K562 (cell line): ENCODE data around the gene ZNF574. TPM values are rescaled to one million over a fixed set of nuclear protein-coding genes. Genes with fewer than 3 reads are reported as not detected.

Experiments
- DIDO1 ChIP-seq: fragments of 450-650 bp; IDR thresholded peaks from 2 replicates; pipeline ENCODE4 v1.6.1; 2016; ENCODE audit warnings: low read depth, missing biosample characterization, missing genetic modification characterization
- ELF1 ChIP-seq: fragments of 200-800 bp; sonication (Bioruptor generic); IDR thresholded peaks from 2 replicates; pipeline ENCODE4 v1.6.1; 2016; ENCODE audit warnings: missing genetic modification characterization, missing compliant biosample characterization
- FOXO4 ChIP-seq: fragments of 450-650 bp; formaldehyde crosslinking; IDR thresholded peaks from 2 replicates; pipeline ENCODE4 v1.4.0; 2020; ENCODE audit warnings: mild to moderate bottlenecking, moderate library complexity
- HDAC2 ChIP-seq: fragments of 450-650 bp; IDR thresholded peaks from 2 replicates; pipeline ENCODE4 v1.6.1; 2016; ENCODE audit warnings: mild to moderate bottlenecking
- IFI16 ChIP-seq: fragments of 250-450 bp; sonication (Bioruptor Pico); IDR thresholded peaks from 2 replicates; pipeline ENCODE4 v2.1.2; 2022; ENCODE audit warnings: mild to moderate bottlenecking, inconsistent platforms
- KLF6 ChIP-seq: fragments of 250-450 bp; sonication (Bioruptor Pico); IDR thresholded peaks from 2 replicates; pipeline ENCODE4 v1.4.0; 2020; ENCODE audit warnings: mild to moderate bottlenecking, moderate library complexity, borderline replicate concordance
- MEIS2 ChIP-seq: fragments of 450-650 bp; IDR thresholded peaks from 2 replicates; pipeline ENCODE4 v1.6.1; 2014; ENCODE audit warnings: mild to moderate bottlenecking; ENCODE audit not compliant: partially characterized antibody
- MXI1 ChIP-seq: IDR thresholded peaks from 2 replicates; pipeline ENCODE4 v1.6.1; 2011; ENCODE audit warnings: low read depth, mild to moderate bottlenecking, improper control_type of control experiment, low read length
- PCBP1 ChIP-seq: fragments of 200-400 bp; formaldehyde crosslinking; IDR thresholded peaks from 2 replicates; pipeline ENCODE4 v1.6.1; 2018; ENCODE audit warnings: mild to moderate bottlenecking, low read depth, low read length; ENCODE audit not compliant: poor library complexity, severe bottlenecking
- PKNOX1 ChIP-seq: fragments of 450-650 bp; IDR thresholded peaks from 2 replicates; pipeline ENCODE4 v1.6.1; 2016
- RFX5 ChIP-seq: IDR thresholded peaks from 2 replicates; pipeline ENCODE4 v1.6.1; 2011; ENCODE audit warnings: low read depth, mild to moderate bottlenecking, improper control_type of control experiment, low read length
- SETDB1 ChIP-seq: IDR thresholded peaks from one replicate; pipeline ENCODE4 v1.6.1; 2012; ENCODE audit warnings: low read length, control low read depth, inconsistent platforms
- SLC30A9 ChIP-seq: fragments of 250-450 bp; sonication (Bioruptor Pico); IDR thresholded peaks from 2 replicates; pipeline ENCODE4 v1.8.0; 2022; ENCODE audit warnings: mild to moderate bottlenecking, moderate library complexity
- SMARCE1 ChIP-seq: fragments of 450-650 bp; IDR thresholded peaks from 2 replicates; pipeline ENCODE4 v1.7.1; 2016; ENCODE audit warnings: mild to moderate bottlenecking
- STAT5A ChIP-seq: IDR thresholded peaks from 2 replicates; pipeline ENCODE4 v1.6.1; 2012; ENCODE audit warnings: low read length, inconsistent platforms, borderline replicate concordance
- WHSC1 ChIP-seq: IDR thresholded peaks from one replicate; pipeline ENCODE4 v1.6.1; 2012; ENCODE audit warnings: low read length, control low read depth, inconsistent platforms
- ZFPM2 ChIP-seq: fragments of 250-450 bp; sonication (Bioruptor Pico); IDR thresholded peaks from 2 replicates; pipeline ENCODE4 v1.5.1; 2022; ENCODE audit warnings: mild to moderate bottlenecking
- ZNF354B ChIP-seq: fragments of 250-450 bp; sonication (Bioruptor Pico); IDR thresholded peaks from 2 replicates; pipeline ENCODE4 v1.4.0; 2020
- ZNF407 ChIP-seq: fragments of 450-650 bp; IDR thresholded peaks from 2 replicates; pipeline ENCODE4 v1.6.1; 2016; ENCODE audit warnings: low read depth
- ZNF695 ChIP-seq: fragments of 450-650 bp; formaldehyde crosslinking; IDR thresholded peaks from 2 replicates; pipeline ENCODE4 v1.4.0; 2020; ENCODE audit warnings: mild to moderate bottlenecking, moderate library complexity
- polyA plus RNA-seq, 8 experiments: library from polyadenylated mRNA; depleted of rRNA in 4 of 8; stranded (reverse) in 5 of 8; unstranded in 3 of 8; fragments of >200 nt; fragmentation: Nextera tagmentation in 2 of 8; fragmentation: Illumina TruSeq in 1 of 8; extraction: Ambion mirVana in 2 of 8; extraction: Trizol in 1 of 8; gene quantifications; 2 replicates each; pipeline versions ENCODE4 v1.2.1 to v1.2.3, GENCODE V29; 2011 to 2014; ENCODE audit warnings: inconsistent platforms in 1 of 8, missing spikeins in 1 of 8
- total RNA-seq, 7 experiments: library from RNA; depleted of rRNA in 6 of 7; stranded (reverse); fragments of >200 nt in 6 of 7; fragmentation: Illumina TruSeq in 2 of 7; extraction: Trizol in 2 of 7; gene quantifications; 2 replicates each; pipeline versions ENCODE4 v1.2.1 to v1.2.3, GENCODE V29; 2011 to 2021; ENCODE audit warnings: low replicate concordance in 1 of 7

ZNF574 gene
- total and polyA plus RNA-seq, 9 of the 15 experiments (the other 6 are each of a cell fraction or from before 2014, with no cell fraction given) = 0.24 to 20.7 (median 8.4) TPM

- TF ChIP-seq ZNF407 = no peak
- TF ChIP-seq RFX5 = peak; percentile 93
- TF ChIP-seq PKNOX1 = no peak
- no peak for TF ChIP-seq PCBP1
- no peak for TF ChIP-seq SETDB1
- 0 out of 2 replicates have a peak, but pooled peaks have one; percentile 59 for TF ChIP-seq HDAC2
- TF ChIP-seq ELF1 (tag) = peak; percentile 71
- TF ChIP-seq ZNF354B (CRISPR knock-in tag) = no peak
- peak; percentile 41; the same call in 1 of the 2 replicates for TF ChIP-seq MXI1
- TF ChIP-seq DIDO1 (tag) = no peak
- no peak for TF ChIP-seq STAT5A
- TF ChIP-seq MEIS2 = no peak
- no peak for TF ChIP-seq ZFPM2 (CRISPR knock-in tag)
- no peak for TF ChIP-seq FOXO4 (CRISPR knock-in tag)
- TF ChIP-seq SMARCE1 = no peak
- no peak for TF ChIP-seq WHSC1
- TF ChIP-seq IFI16 (CRISPR knock-in tag) = no peak
- TF ChIP-seq KLF6 (CRISPR knock-in tag) = no peak
- no peak for TF ChIP-seq SLC30A9 (CRISPR knock-in tag)
- no peak for TF ChIP-seq ZNF695 (CRISPR knock-in tag)
Observed at GRCh38 chr19:42066075-42066754, 9.8 kb upstream of the ZNF574 start (continued).
